OCI-LY1 (cell line): ENCODE measurements around the gene C5orf46.

Experiments used
- H2AFZ ChIP-seq: fragments of 200-600 bp; sonication (generic), shearing (Covaris generic); 2 replicates; pipeline ENCODE4 v1.6.0; 2014; ENCODE audit warnings: antibody characterized with exemption, mild to moderate bottlenecking, low read length
- H3F3A ChIP-seq: fragments of 200-600 bp; sonication (generic), shearing (Covaris generic); 2 replicates; pipeline ENCODE4 v1.6.0; 2014; ENCODE audit warnings: mild to moderate bottlenecking, antibody characterized with exemption, low read length, moderate library complexity; ENCODE audit not compliant: insufficient read depth
- H3K27ac ChIP-seq: fragments of 200-600 bp; sonication (generic); 2 replicates; pipeline ENCODE4 v1.5.1; 2014; ENCODE audit warnings: low read length, mixed run types, mild to moderate bottlenecking, low read depth; ENCODE audit not compliant: poor library complexity, severe bottlenecking
- H3K27me3 ChIP-seq: fragments of 200-600 bp; sonication (generic); 2 replicates; pipeline ENCODE4 v1.6.0; 2014; ENCODE audit warnings: antibody characterized with exemption, mild to moderate bottlenecking, low read length, moderate library complexity; ENCODE audit not compliant: insufficient read depth
- H3K36me3 ChIP-seq: fragments of 200-600 bp; sonication (generic); 2 replicates; pipeline ENCODE4 v1.6.1; 2014; ENCODE audit warnings: mild to moderate bottlenecking, antibody characterized with exemption, low read length, moderate library complexity, mixed read lengths; ENCODE audit not compliant: insufficient read depth
- H3K4me1 ChIP-seq: fragments of 200-600 bp; sonication (generic); 2 replicates; pipeline ENCODE4 v1.5.1; 2014; ENCODE audit warnings: mild to moderate bottlenecking, low read length, moderate library complexity; ENCODE audit not compliant: insufficient read depth, severe bottlenecking
- H3K4me2 ChIP-seq: fragments of 200-600 bp; sonication (generic), shearing (Covaris generic); 2 replicates; pipeline ENCODE4 v1.6.1; 2014; ENCODE audit warnings: low read length
- H3K4me3 ChIP-seq: fragments of 200-600 bp; sonication (generic); 2 replicates; pipeline ENCODE4 v1.5.1; 2014; ENCODE audit warnings: low read length, low read depth, mild to moderate bottlenecking, mixed read lengths; ENCODE audit not compliant: poor library complexity, severe bottlenecking
- H3K79me2 ChIP-seq: fragments of 200-600 bp; shearing (Covaris generic); 2 replicates; pipeline ENCODE4 v1.6.1; 2016; ENCODE audit warnings: mixed run types, low read length, mixed read lengths; ENCODE audit not compliant: insufficient read depth
- H3K9ac ChIP-seq: fragments of 200-600 bp; sonication (generic), shearing (Covaris generic); 2 replicates; pipeline ENCODE4 v1.6.1; 2014; ENCODE audit warnings: mild to moderate bottlenecking, low read length, mixed read lengths
- H3K9me2 ChIP-seq: fragments of 200-600 bp; sonication (generic), shearing (Covaris generic); 2 replicates; pipeline ENCODE4 v1.6.1; 2014; ENCODE audit warnings: low read depth, mild to moderate bottlenecking, low read length, mixed read lengths
- H3K9me3 ChIP-seq: fragments of 200-600 bp; shearing (Covaris generic); 2 replicates; pipeline ENCODE4 v1.6.1; 2014; ENCODE audit warnings: low read length, mixed read lengths
- H4K20me1 ChIP-seq: fragments of 200-600 bp; sonication (generic), shearing (Covaris generic); 2 replicates; pipeline ENCODE4 v1.6.0; 2016; ENCODE audit warnings: mild to moderate bottlenecking, low read length; ENCODE audit not compliant: insufficient read depth
- CTCF ChIP-seq: fragments of 200-600 bp; sonication (generic), shearing (Covaris generic); IDR thresholded peaks from 2 replicates; pipeline ENCODE4 v1.5.1; 2017; ENCODE audit warnings: mild to moderate bottlenecking, antibody characterized with exemption, low read length, moderate library complexity, mixed read lengths
- EZH2 ChIP-seq: fragments of 200-600 bp; sonication (generic), shearing (Covaris generic); IDR thresholded peaks from 2 replicates; pipeline ENCODE4 v1.8.0; 2017; ENCODE audit warnings: borderline replicate concordance, mixed run types, mild to moderate bottlenecking, antibody characterized with exemption, low read length, moderate library complexity, mixed read lengths

C5orf46 gene

GRCh38 chr5:147927901-147928300, 21.6 kb upstream of the C5orf46 start:
- no peak overlapping the region for H3K9ac ChIP-seq
- H3K4me1 ChIP-seq = no peaks in the 10 kb centered on the region
- no peaks in the 10 kb centered on the region for H3K9me3 ChIP-seq
- H3K27ac ChIP-seq = no peak overlapping the region
- no peaks in the 10 kb centered on the region for H3K9me2 ChIP-seq
- H2AFZ ChIP-seq = no peak overlapping the region
- H3K79me2 ChIP-seq = no peaks in the 10 kb centered on the region
- no peaks in the 10 kb centered on the region for H3F3A ChIP-seq
- H3K36me3 ChIP-seq = no peaks in the 10 kb centered on the region
- H3K4me2 ChIP-seq = no peak overlapping the region
- no peak overlapping the region for H3K4me3 ChIP-seq
- H3K27me3 ChIP-seq = no peaks in the 10 kb centered on the region
- no peak for TF ChIP-seq CTCF
- TF ChIP-seq EZH2 = no peak
- no peaks in the 10 kb centered on the region for H4K20me1 ChIP-seq

GRCh38 chr5:147925020-147925419, 18.7 kb upstream of the C5orf46 start:
- no peak overlapping the region for H3K27ac ChIP-seq
- no peaks in the 10 kb centered on the region for H4K20me1 ChIP-seq
- no peaks in the 10 kb centered on the region for H3F3A ChIP-seq
- no peaks in the 10 kb centered on the region for H3K4me1 ChIP-seq
- no peaks in the 10 kb centered on the region for H3K9me2 ChIP-seq
- H3K27me3 ChIP-seq = no peaks in the 10 kb centered on the region
- no peak for TF ChIP-seq CTCF
- no peak for TF ChIP-seq EZH2
- no peak overlapping the region for H2AFZ ChIP-seq
- no peaks in the 10 kb centered on the region for H3K79me2 ChIP-seq
- H3K4me2 ChIP-seq = no peak overlapping the region
- H3K9me3 ChIP-seq = no peaks in the 10 kb centered on the region
- no peak overlapping the region for H3K4me3 ChIP-seq
- H3K9ac ChIP-seq = no peak overlapping the region
- H3K36me3 ChIP-seq = no peaks in the 10 kb centered on the region

- H2AFZ ChIP-seq = no peak overlapping the region
- H3K27ac ChIP-seq = no peak overlapping the region
- H3K9me3 ChIP-seq = no peaks in the 10 kb centered on the region
- no peaks in the 10 kb centered on the region for H3K9me2 ChIP-seq
- no peaks in the 10 kb centered on the region for H3K27me3 ChIP-seq
- no peaks in the 10 kb centered on the region for H3K36me3 ChIP-seq
- H3K4me2 ChIP-seq = no peak overlapping the region
- H3K4me3 ChIP-seq = no peak overlapping the region
- TF ChIP-seq CTCF (no peak), EZH2 (no peak)
- no peaks in the 10 kb centered on the region for H4K20me1 ChIP-seq
- no peaks in the 10 kb centered on the region for H3K4me1 ChIP-seq
- no peak overlapping the region for H3K9ac ChIP-seq
- no peaks in the 10 kb centered on the region for H3F3A ChIP-seq
- H3K79me2 ChIP-seq = no peaks in the 10 kb centered on the region
Observed at GRCh38 chr5:147921136-147921535, 14.8 kb upstream of the C5orf46 start.
